Activated gamma-delta T cell (primary cell): ENCODE results near the gene LUZP1.

Source experiments
- DNase-seq: peaks from one replicate; lab custom pipeline; 2025; lab: John Stamatoyannopoulos, UW

LUZP1 gene

GRCh38 chr1:23116921-23117699, 51.5 kb downstream of the LUZP1 start:
- DNase-seq: no peak

DNA sequence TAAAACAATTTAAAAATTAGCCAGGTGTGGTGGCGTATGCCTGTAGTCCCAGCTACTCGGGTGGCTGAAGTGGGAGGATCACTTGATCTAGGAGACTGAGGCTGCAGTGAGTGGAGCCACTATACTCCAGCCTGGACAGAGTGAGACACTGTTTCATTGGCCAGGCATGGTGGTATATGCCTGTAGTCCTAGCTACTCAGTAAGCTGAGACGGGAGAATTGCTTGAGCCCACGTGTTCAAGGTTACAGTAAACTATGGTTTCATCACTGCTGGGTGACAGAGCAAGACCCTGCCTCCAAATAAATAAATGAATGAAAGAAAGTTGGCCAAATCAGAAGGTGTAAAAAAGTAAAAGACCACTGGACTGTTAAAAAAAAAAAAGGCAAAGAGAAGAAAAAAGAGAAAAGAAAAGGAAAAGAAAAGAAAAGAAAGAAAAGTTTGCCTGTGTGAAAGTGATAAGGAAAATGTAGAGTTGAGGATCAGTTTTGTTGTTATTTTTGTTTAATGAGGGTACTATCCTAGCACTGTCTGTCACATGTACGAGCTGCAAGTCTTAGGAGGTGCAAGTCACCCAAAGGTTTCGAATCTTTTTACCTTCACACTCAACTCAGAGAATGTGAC, 52.3 kb downstream of the LUZP1 start:
- DNase-seq: no peak

- DNase-seq: no peak
These were observed 54.1 kb downstream of the LUZP1 start for GRCh38 chr1:23114424-23115079.

DNA sequence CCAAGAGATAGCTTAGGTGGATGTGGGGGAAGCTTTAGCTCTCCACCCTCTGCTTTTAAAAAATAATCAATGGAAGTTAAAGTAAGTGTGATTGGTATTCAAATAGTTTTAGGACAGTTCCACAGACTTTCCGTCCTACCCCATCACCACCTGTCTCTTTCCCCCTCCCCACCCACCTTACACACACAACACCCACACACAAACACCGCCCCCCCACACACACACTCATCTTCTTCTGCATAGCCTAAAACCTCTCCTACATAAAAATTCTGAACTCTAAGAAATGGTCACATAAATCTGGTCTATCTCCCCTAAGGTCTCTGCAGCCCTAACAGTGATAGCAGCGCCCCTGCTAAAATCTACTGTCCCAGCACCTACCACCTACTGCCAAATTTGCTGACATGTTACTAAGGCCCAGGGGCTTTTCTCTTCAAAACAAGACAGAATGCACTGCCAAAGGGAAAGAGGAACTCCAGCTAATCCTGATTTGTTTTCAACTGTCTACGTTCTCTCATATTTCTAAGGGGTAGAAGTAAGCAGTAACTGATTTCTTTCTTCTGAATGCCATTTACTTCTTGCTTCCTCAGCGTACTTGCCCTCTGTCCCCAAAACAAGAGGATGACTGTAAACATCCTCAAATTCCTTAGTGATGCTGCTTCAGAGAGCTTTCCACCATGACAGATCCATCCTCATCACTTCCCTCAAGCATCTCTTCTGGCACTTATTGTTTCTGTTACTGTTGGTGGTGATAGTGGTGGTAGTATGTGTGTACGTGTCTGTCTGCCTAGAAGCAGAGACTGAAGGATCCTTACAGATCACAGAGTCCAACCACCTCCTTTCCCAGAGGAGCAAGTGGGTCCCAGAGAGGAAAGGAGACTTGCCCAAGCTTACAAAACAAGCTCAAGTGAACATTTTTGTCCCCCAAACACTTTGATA, 56.8 kb downstream of the LUZP1 start:
- DNase-seq: no peak

- DNase-seq: no peak
These were observed 58.3 kb downstream of the LUZP1 start for GRCh38 chr1:23110391-23110790.

DNA sequence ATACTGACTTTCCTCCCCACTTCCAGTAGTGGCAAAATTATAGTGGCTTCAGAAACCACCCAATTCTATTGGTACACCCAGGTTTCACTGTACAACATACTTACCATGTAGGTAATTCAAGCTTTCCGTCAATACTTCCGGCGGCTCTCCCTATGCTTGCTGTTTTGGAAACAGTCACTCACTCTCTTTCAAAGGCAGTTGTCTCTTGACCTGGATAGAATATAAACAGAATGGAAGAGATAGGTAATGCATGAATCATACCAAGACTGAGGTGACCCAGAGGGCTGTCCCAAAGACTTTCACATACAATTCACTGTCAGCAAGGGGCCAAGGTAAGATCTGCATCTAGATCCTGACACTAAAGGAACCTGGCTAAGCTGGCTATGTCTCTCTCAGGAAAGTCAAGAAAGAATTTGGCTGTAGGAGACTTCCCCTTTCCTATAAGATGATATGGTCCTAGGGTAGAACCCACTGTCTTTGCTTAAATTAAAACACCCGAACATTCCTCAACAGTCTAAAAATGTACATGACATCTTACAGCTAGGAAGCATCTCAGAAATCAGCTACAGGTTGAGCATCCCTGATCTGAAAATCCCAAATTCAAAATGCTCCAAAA, 59.6 kb downstream of the LUZP1 start:
- no peak for DNase-seq

DNA sequence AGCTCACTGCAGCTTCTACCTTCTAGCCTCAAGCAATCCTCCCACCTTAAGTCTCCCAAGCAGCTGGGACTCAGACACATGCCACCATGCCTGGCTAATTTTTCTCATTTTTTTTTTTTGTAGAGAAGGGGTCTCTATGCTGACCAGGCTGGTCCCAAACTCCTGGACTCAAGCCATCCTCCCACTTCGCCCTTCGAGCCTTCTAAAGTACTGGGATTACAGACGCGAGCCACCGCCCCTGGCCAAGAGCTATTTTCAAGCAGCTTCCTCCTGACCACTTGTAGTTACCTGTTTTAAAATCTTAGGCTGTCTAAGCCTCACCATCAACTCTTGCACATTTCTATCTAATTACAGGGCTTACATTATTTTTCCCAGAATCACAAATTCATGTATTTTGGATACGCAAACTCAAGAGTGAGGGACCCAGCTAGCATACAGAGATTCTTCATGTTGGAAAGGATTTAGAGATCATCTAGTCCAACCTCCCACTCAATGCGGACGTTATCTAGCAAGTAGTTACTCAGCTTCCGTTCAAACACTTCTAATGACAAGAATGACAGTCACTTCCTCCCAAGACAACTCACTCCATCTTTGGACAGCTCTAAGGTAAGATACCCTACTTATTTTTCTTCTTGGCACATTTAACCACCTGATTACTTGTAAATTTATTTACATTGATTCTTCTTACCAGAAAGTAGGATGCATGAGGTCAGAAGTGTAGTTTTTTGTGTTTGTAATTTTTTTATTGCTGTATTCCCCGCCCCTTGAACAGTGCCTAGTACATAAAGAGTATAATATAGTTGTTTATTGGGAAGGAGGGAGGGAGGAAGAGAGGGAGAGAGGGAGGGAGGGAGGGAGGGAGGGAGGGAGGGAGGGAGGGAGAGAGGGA, 65.4 kb downstream of the LUZP1 start:
- no peak for DNase-seq

GRCh38 chr1:23102289-23102688, 66.4 kb downstream of the LUZP1 start:
- DNase-seq: no peak

GRCh38 chr1:23101887-23102286, 66.8 kb downstream of the LUZP1 start:
- DNase-seq: no peak

DNA sequence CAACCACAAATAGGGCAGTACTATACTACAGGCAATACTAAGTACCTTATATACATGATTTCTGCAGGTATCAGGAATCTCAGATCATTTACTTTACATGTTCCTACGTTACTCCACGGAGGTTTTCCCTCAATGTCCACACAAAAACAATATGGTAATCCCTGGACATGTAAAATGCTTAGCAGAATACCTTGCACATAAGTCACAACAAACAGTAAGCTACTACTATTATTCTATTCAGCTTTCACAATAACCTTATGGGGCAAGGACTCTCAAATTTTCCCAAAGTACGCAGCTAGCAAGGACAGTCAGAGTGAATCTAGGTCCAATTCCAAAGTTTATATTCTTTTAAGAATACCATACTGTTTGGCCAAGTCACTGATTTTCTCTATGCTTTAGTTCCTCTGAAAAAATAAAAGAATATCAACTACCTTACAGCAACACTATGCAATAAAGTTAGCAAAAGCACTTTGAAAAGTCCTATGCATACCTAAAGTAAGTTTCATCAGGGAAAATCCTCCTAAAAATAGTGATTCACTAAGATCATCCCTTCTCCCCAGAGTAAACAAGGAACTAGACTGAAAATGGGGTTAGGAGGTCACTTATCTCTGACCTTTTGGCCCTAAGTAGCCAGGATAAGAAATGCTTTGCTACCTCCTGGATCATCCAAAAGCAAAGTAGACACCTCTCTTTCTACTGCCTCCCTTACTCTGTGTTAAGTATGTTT, 67.4 kb downstream of the LUZP1 start:
- DNase-seq: no peak

- no peak for DNase-seq
These were observed 68.4 kb downstream of the LUZP1 start for GRCh38 chr1:23100074-23100748.

DNA sequence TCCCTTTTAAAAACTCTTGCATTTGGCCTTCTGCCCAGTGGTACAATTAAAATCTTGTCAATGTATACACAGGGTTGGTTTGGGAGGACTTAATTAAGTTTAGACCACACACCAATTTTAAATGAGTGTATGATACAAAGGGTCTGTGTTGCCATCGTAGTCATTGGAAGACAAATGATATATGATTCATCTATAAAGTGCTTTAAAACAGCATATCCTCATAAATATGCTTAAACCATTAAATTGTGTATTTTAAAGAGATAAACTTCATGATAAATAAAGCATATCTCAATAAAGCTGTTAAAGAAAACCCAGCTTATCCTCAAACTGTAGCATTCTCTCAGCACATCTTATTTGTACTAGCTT, 69.5 kb downstream of the LUZP1 start:
- DNase-seq: no peak

DNA sequence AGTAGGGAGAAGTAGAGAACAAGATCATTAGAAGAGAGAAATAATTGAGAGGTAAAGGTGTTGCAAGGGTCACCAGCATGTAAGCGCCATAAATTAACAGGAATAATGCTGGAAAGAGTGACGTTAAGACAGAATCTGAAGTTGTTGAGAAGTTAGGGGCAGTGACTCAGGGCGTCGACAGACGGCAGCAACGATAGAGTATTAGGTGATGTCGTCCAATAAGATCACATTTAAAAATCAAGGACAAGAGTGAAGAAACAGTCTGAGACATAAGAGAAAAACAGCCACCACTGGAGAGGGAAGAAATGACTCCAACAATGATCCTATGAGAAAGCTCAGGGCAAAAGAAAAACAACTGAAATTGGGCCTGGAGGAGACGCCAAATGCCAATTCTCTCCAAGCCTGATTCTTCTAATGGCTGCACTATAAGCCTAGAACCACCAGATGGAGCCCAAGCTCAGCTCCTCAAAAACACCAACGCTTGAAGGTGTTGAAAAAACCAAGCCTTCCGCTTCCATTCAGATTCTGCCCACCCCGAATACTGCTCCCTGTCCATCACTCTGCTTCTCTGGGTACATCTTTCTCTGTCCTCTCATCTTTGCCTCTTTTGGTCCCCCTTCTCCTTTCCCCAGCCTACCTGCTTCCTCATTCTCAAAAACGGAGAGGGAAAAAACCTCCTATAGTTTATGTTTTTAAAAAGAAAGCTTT, 70.0 kb downstream of the LUZP1 start:
- no peak for DNase-seq

DNA sequence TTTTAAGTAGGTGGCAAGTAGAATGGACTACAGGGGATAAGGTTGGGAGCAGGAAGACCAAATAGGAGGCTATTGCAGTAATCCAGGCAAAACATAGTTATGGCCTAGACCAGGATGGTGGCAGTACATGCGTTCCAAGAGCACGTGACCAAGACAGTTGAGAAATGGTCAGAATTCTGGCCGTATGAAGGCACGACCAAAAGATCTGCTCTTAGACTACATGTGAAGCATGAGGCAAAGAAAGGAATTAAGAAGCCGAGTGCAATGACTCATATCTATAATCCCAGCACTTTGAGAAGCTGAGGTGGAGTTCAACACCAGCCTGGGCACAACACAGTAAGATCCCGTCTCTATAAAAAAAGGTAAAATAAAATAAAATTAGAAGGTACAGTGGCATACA, 71.3 kb downstream of the LUZP1 start:
- no peak for DNase-seq

- no peak for DNase-seq
These were observed 76.2 kb downstream of the LUZP1 start for GRCh38 chr1:23092447-23092846.

- DNase-seq: no peak
These were observed 77.1 kb downstream of the LUZP1 start for GRCh38 chr1:23091545-23091944.

DNA sequence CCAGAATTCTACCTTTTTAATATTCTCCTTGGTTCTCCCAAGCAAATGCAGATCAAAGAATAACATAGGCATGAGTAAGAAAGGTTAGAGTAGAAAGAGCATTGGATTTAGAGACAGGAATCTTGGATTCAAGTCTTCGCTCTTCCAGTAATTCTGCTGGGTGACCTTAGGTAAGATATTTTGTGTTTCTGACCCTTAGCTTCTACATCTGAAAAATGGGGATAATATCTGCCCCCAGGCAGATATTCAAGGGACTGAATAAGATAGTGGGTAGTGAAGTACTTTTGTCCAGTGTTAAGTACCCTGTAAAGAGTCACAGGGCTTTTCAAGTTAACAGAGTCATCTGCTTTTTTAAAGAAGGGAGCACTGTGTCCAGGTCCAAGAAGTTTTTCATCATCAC, 78.6 kb downstream of the LUZP1 start:
- DNase-seq: no peak

GRCh38 chr1:23088027-23088426, 80.6 kb downstream of the LUZP1 start:
- no peak for DNase-seq

- no peak for DNase-seq
These were observed 83.0 kb downstream of the LUZP1 start for GRCh38 chr1:23085696-23086095.
